Activated naive CD8-positive, alpha-beta T cell treated with anti-CD3 and anti-CD28 coated beads, Interleukin-2, amount 50 U/mL, for 24 hours (primary cell): Measurements from ENCODE around the gene ANKRD28.
"Not testable (repeated sequence)": the region's sequence is repeated elsewhere in the genome, so short reads cannot be mapped to it uniquely, and the experiment has no call there.

ENCODE experiments used
- ATAC-seq: fragments of 150-1000 bp; cut with Tn5 transposase; one replicate; pipeline ENCODE4 v1.10.0; 2021
- DNase-seq: peaks from one replicate; pipeline ENCODE4 v3.0.0; 2021
- H3K27ac Mint-ChIP-seq: one replicate; pipeline ENCODE4 v1.8.0; 2021; ENCODE audit warnings: mild to moderate bottlenecking, mixed read lengths
- H3K27me3 Mint-ChIP-seq: one replicate; pipeline ENCODE4 v1.8.0; 2021; ENCODE audit warnings: mixed read lengths
- H3K36me3 Mint-ChIP-seq: one replicate; pipeline ENCODE4 v1.8.0; 2021; ENCODE audit warnings: low read depth, mixed read lengths
- H3K4me1 Mint-ChIP-seq: one replicate; pipeline ENCODE4 v1.8.0; 2021; ENCODE audit warnings: mixed read lengths
- H3K4me3 Mint-ChIP-seq: one replicate; pipeline ENCODE4 v1.8.0; 2021; ENCODE audit warnings: mild to moderate bottlenecking, moderate library complexity, mixed read lengths
- H3K9me3 Mint-ChIP-seq: one replicate; pipeline ENCODE4 v1.8.0; 2021; ENCODE audit warnings: mixed read lengths

ANKRD28 gene

GRCh38 chr3:15769256-15769915 lies 28.4 kb downstream of the ANKRD28 start:
- Mint-ChIP-seq H3K36me3 (peaks cover 24% of the 10 kb centered on the region), H3K9me3 (peaks cover 4% of the 10 kb centered on the region), H3K27ac (peak overlapping the region; percentile 90), H3K27me3 (no peaks in the 10 kb centered on the region), H3K4me3 (no peak overlapping the region), H3K4me1 (peaks cover 61% of the 10 kb centered on the region)
- ATAC-seq, result no peak
- DNase-seq, result no peak

DNA sequence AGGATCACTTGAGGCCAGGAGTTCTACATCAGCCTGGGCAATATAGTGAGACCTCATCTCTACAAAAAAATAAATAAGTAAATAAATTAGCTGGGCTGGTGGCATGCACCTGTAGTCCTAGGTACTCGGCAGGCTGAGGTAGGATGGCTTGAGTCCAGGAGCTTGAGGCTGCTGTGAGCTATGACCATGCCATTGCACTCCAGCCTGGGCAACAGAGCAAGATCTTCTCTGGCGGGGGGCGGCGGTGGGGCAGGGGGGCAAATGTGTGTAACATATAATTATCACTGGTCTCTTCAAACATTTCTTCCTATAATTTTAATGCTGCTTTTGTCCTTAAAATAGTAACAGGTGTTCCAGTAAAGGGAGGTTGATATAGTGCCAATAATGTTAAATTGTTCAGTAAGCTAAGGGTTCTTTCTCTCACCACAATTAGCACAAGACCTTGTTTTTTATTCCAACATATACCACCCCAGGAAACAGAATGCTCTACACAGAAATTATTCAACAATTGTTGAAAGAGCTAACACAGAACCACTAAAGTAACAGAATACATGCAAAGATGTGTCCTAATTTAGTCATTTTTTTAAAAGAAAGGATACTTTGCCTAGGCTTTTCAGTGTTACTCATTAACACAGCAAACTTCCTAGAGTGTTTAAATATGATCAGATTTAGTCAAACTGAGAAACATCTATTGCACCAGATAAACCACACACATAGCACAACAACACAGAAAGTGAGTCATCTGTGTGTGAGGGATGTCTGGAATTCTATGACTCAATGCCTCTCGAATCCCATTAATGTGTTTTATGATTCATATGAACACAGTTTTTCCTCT lies 29.1 kb downstream of the ANKRD28 start:
- Mint-ChIP-seq H3K4me3 (peak overlapping the region; percentile 35), H3K9me3 (peaks cover 4% of the 10 kb centered on the region), H3K27me3 (no peaks in the 10 kb centered on the region), H3K36me3 (peaks cover 24% of the 10 kb centered on the region), H3K27ac (peak overlapping the region; percentile 90), H3K4me1 (peaks cover 54% of the 10 kb centered on the region)
- DNase-seq (no peak), ATAC-seq (peak; percentile 95)

DNA sequence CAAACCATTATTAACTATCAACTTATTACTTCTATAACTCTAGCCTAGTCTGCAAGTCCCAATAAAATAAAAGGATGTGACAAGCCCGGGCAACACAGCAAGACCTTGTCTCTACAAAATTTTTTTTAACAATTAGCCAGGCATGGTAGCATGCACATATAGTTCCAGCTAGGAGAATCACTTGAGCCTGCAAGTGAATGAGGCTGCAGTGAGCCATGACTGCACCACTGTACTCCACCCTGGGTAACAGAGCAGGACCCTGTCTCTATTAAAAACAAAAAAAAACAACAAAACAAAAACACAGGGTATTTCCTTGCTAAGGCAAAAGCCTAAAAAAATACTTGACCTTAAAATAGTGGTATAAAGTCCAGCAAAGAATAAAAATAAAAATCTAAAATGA lies 31.4 kb downstream of the ANKRD28 start:
- Mint-ChIP-seq H3K4me3 (no peak overlapping the region), H3K27me3 (no peaks in the 10 kb centered on the region), H3K9me3 (peaks cover 4% of the 10 kb centered on the region), H3K36me3 (peaks cover 22% of the 10 kb centered on the region), H3K4me1 (peaks cover 36% of the 10 kb centered on the region), H3K27ac (no peak overlapping the region)
- no peak for ATAC-seq
- no peak for DNase-seq

DNA sequence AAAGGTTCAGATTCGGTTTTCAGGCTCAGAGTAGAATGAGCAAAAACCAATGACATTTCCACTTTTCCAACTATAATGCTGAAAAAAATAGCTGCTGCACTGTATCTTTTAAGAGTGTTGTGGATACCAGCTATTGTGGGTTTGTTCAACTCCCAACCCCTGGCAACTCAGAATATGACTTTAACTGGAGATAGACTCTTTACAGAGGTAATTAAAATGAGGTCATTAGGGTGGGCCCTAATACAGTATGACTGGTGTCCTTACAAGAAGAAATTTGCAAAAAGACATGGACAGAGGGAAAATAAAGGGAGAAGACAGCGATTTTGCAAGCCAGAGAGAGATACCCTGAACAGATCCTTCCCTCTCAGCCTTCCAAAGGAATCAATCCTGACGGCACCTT lies 39.5 kb downstream of the ANKRD28 start:
- Mint-ChIP-seq H3K9me3 (no peaks in the 10 kb centered on the region), H3K27me3 (no peaks in the 10 kb centered on the region), H3K27ac (no peak overlapping the region), H3K4me3 (no peak overlapping the region), H3K36me3 (peaks cover 15% of the 10 kb centered on the region), H3K4me1 (peaks cover 12% of the 10 kb centered on the region)
- DNase-seq, result no peak
- no peak for ATAC-seq

GRCh38 chr3:15757824-15758223 lies 40.0 kb downstream of the ANKRD28 start:
- no peaks in the 10 kb centered on the region for H3K27me3 Mint-ChIP-seq
- ATAC-seq (no peak), DNase-seq (no peak)
- peaks cover 14% of the 10 kb centered on the region for H3K4me1 Mint-ChIP-seq
- no peak overlapping the region for H3K4me3 Mint-ChIP-seq
- H3K9me3 Mint-ChIP-seq, result no peaks in the 10 kb centered on the region
- H3K27ac Mint-ChIP-seq, result no peak overlapping the region
- peaks cover 15% of the 10 kb centered on the region for H3K36me3 Mint-ChIP-seq

DNA sequence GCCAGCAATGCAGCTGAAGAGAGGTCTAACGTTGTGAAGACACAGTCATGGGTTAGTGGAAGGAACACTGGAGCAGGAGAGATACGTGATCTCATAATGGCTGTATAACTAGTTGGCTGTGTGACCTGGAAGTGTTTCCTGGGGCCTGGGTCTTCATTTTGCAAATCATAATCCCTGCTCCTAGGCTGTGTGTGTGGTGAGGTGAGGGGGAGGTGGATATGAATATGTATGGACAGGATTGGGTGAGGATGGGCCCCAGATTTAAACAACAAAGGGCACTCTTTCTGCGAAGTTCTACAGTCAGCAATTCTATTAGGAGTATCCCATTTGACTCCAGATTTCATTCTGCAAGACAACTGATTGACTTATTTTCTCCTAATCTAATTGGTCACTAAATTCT lies 41.3 kb downstream of the ANKRD28 start:
- Mint-ChIP-seq H3K4me1 (peaks cover 14% of the 10 kb centered on the region), H3K4me3 (no peak overlapping the region), H3K9me3 (no peaks in the 10 kb centered on the region), H3K36me3 (peaks cover 12% of the 10 kb centered on the region), H3K27me3 (no peaks in the 10 kb centered on the region), H3K27ac (no peak overlapping the region)
- no peak for ATAC-seq
- DNase-seq, result no peak

DNA sequence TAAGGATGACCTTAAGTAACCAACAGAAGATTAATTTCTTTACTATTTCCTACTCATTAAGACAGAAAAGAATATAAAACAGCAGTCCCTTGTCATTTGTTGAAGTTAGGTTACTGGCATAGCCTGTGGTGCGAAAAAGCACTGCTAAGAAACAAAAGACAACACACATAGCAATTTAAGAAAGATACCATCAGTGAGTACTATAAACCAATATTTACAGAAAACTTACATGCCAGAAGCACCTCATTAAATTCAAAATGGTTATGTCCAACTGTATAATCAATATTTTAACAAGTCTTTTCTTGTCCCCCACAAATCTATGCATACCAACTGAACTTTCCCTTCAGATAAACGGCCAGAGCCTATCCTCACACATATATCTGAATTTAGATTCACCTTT lies 42.0 kb downstream of the ANKRD28 start:
- DNase-seq, result no peak
- peaks cover 12% of the 10 kb centered on the region for H3K36me3 Mint-ChIP-seq
- no peak overlapping the region for H3K4me3 Mint-ChIP-seq
- H3K4me1 Mint-ChIP-seq, result peaks cover 14% of the 10 kb centered on the region
- no peaks in the 10 kb centered on the region for H3K9me3 Mint-ChIP-seq
- ATAC-seq, result no peak
- no peak overlapping the region for H3K27ac Mint-ChIP-seq
- no peaks in the 10 kb centered on the region for H3K27me3 Mint-ChIP-seq

GRCh38 chr3:15755181-15755580 lies 42.6 kb downstream of the ANKRD28 start:
- DNase-seq (no peak), ATAC-seq (no peak)
- H3K9me3 Mint-ChIP-seq, result no peaks in the 10 kb centered on the region
- H3K4me1 Mint-ChIP-seq, result peaks cover 14% of the 10 kb centered on the region
- H3K27me3 Mint-ChIP-seq, result no peaks in the 10 kb centered on the region
- no peak overlapping the region for H3K4me3 Mint-ChIP-seq
- no peak overlapping the region for H3K27ac Mint-ChIP-seq
- H3K36me3 Mint-ChIP-seq, result peaks cover 13% of the 10 kb centered on the region

DNA sequence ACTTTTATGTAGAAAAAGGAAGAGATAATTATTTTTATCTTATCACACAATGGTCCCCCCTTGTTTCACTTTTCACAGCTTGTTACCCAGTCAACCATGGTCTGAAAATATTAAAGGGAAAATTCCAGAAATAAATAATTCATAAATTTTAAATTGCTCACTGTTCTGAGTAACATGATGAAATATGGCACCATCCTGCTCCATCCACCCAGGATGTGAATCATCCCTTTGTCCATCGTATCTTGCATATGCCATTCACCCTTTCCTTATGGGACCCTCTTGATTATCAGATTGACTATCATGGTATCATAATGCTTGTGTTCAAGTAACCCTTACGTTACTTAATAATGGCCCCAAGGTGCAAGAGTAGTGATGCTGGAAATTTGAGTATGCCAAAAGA lies 43.7 kb downstream of the ANKRD28 start:
- Mint-ChIP-seq H3K27me3 (no peaks in the 10 kb centered on the region), H3K4me1 (peaks cover 11% of the 10 kb centered on the region), H3K36me3 (peaks cover 17% of the 10 kb centered on the region), H3K9me3 (peaks cover 4% of the 10 kb centered on the region), H3K27ac (no peak overlapping the region), H3K4me3 (no peak overlapping the region)
- no peak for ATAC-seq
- DNase-seq, result no peak

DNA sequence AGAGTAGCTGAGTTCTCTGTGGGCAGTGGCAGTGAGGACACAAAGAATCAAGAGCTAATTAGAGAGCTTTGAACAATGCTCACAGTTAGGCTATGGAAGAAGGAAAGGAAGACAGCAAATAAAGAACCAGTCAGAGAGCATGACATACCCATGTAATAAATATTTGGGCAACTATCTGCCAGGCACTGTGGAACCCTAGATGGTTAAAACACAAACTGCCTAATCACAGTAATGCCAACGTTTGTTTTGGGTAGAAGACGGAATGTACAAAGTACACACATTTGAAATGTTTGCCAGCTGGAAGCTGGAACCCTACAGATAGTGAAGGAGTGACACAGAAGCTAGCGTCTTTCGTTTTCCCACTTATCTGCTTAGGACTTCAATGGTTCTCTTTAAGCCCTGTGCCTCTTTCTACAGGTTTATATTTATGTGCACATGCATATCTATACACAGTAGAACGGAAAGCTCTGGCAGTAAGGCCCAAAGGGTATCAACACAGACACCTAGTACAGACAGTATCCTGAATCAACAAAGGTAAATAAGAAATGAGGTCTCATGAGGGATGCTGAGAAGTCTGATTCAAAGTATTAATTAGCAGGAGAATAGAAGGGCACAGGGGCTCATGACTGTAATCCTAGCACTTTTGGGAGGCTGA lies 44.6 kb downstream of the ANKRD28 start:
- peaks cover 4% of the 10 kb centered on the region for H3K9me3 Mint-ChIP-seq
- peaks cover 21% of the 10 kb centered on the region for H3K36me3 Mint-ChIP-seq
- no peak for ATAC-seq
- DNase-seq, result no peak
- no peak overlapping the region for H3K4me3 Mint-ChIP-seq
- H3K27me3 Mint-ChIP-seq, result no peaks in the 10 kb centered on the region
- peaks cover 11% of the 10 kb centered on the region for H3K4me1 Mint-ChIP-seq
- peak overlapping the region; percentile 30 for H3K27ac Mint-ChIP-seq

DNA sequence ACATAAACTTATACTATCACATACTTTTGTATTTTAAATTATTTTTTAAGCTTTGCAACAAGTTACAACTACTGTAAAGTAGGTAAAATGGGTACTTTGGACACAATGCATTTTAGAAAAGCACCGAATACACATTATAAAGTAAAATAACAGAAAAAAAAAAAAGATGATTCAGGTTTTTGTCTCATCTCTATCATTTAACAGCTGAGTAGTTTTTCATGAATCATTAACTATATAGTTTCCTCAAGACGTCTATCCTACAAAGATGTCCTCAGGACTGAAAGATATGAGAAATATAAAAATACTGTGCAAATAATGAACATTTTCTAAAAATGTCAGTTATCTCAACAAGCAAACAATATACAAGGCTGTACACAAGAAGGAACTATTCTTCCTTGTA lies 46.9 kb downstream of the ANKRD28 start:
- no peak for ATAC-seq
- Mint-ChIP-seq H3K9me3 (peaks cover 5% of the 10 kb centered on the region), H3K36me3 (peaks cover 36% of the 10 kb centered on the region), H3K27ac (no peak overlapping the region), H3K4me1 (peaks cover 34% of the 10 kb centered on the region), H3K4me3 (no peak overlapping the region), H3K27me3 (no peaks in the 10 kb centered on the region)
- DNase-seq, result no peak

- peaks cover 39% of the 10 kb centered on the region for H3K36me3 Mint-ChIP-seq
- H3K27ac Mint-ChIP-seq, result no peak overlapping the region
- ATAC-seq (no peak), DNase-seq (no peak)
- H3K27me3 Mint-ChIP-seq, result no peaks in the 10 kb centered on the region
- H3K4me3 Mint-ChIP-seq, result no peak overlapping the region
- peaks cover 12% of the 10 kb centered on the region for H3K9me3 Mint-ChIP-seq
- peaks cover 41% of the 10 kb centered on the region for H3K4me1 Mint-ChIP-seq
Observed at GRCh38 chr3:15750143-15750542, 47.6 kb downstream of the ANKRD28 start.

DNA sequence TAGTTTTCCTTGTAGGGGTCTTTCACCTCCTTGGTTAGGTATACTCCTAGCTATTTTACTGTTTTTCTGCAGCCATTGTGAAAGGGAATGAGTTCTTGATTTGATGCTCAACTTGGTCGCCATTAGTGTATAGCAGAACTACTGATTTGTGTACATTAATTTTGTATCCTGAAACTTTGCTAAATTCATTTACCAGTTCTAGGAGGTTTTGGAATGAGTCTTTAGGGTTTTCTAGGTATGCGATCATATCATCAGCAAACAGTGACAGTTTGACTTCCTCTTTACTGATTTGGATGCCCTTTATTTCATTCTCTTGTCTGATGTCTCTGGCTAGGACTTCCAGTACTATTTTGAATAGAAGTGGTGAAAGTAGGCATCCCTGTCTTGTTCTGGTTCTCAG lies 51.9 kb downstream of the ANKRD28 start:
- H3K27me3 Mint-ChIP-seq, DNase-seq, ATAC-seq, H3K4me3 Mint-ChIP-seq: not testable (repeated sequence)
- Mint-ChIP-seq H3K4me1 (peaks cover 36% of the 10 kb centered on the region), H3K27ac (peak overlapping the region; percentile 46), H3K36me3 (peaks cover 52% of the 10 kb centered on the region), H3K9me3 (peaks cover 31% of the 10 kb centered on the region)

- Mint-ChIP-seq H3K36me3 (peaks cover 54% of the 10 kb centered on the region), H3K4me3 (no peak overlapping the region), H3K27me3 (no peaks in the 10 kb centered on the region), H3K9me3 (peaks cover 43% of the 10 kb centered on the region), H3K27ac (no peak overlapping the region), H3K4me1 (peaks cover 36% of the 10 kb centered on the region)
- DNase-seq (no peak), ATAC-seq (no peak)
Observed at GRCh38 chr3:15744176-15744575, 53.6 kb downstream of the ANKRD28 start.

- Mint-ChIP-seq H3K4me3 (no peak overlapping the region), H3K27me3 (no peaks in the 10 kb centered on the region), H3K4me1 (peaks cover 36% of the 10 kb centered on the region), H3K27ac (no peak overlapping the region), H3K36me3 (peaks cover 57% of the 10 kb centered on the region), H3K9me3 (peaks cover 47% of the 10 kb centered on the region)
- no peak for ATAC-seq
- no peak for DNase-seq
Observed at GRCh38 chr3:15743587-15744009, 54.2 kb downstream of the ANKRD28 start.
